DMS153 (cell line): ENCODE data around the gene INTS4.
"Not testable (repeated sequence)": the region's sequence is repeated elsewhere in the genome, so short reads cannot be mapped to it uniquely, and the experiment has no call there.

Source experiments
- DNase-seq: peaks from one replicate; lab custom pipeline; 2025; lab: John Stamatoyannopoulos, UW

INTS4 gene, protein sequence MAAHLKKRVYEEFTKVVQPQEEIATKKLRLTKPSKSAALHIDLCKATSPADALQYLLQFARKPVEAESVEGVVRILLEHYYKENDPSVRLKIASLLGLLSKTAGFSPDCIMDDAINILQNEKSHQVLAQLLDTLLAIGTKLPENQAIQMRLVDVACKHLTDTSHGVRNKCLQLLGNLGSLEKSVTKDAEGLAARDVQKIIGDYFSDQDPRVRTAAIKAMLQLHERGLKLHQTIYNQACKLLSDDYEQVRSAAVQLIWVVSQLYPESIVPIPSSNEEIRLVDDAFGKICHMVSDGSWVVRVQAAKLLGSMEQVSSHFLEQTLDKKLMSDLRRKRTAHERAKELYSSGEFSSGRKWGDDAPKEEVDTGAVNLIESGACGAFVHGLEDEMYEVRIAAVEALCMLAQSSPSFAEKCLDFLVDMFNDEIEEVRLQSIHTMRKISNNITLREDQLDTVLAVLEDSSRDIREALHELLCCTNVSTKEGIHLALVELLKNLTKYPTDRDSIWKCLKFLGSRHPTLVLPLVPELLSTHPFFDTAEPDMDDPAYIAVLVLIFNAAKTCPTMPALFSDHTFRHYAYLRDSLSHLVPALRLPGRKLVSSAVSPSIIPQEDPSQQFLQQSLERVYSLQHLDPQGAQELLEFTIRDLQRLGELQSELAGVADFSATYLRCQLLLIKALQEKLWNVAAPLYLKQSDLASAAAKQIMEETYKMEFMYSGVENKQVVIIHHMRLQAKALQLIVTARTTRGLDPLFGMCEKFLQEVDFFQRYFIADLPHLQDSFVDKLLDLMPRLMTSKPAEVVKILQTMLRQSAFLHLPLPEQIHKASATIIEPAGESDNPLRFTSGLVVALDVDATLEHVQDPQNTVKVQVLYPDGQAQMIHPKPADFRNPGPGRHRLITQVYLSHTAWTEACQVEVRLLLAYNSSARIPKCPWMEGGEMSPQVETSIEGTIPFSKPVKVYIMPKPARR

DNA sequence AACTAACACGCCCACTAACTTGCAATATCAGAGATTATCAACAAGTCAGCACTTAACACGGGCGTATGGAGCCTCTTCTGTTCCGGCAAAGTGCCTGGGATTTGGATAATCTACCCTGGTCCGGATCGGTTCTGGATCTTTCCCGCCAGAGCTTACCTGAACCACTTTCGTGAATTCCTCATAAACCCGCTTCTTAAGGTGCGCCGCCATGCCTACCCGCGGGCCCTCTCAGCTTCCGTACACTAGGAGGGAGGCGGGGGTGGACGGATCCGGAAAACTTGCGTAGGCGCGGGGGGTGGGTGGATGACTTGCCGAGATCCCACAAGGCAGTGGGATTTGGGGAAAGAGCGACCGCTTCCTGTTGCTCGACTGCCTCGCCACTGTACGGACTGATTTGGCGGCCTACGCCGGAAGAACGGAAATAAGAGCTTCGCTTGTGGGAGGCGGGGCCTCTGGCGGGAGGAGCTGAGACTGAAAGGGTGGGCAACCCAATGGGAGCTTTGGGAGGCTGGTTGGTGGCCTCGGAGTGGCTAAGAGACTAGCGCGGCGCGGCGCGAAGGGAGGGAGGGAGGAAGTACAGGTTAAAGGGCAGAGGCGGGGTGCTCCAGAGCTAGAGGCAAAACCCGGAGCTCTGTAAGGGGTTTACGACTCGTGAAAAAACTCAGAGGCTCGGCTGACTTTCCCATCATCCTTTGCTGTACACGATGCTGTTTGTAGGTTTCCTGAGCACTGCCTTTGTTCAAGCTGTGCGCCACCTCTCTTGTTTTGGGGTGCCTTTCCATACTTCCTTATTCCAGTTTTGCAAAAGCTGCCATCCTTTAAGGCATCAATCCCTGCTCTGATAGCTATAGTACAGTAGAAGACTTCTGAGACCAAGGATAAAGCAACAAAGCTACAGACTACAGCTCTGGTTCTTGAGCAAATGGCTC lies at the start of gene INTS4:
TSS of gene INTS4 (minus strand) at position 235 of the 929 bp plus-strand sequence. CDS start at position 210, 25 bp downstream.
- DNase-seq, result peak; percentile 100

DNA sequence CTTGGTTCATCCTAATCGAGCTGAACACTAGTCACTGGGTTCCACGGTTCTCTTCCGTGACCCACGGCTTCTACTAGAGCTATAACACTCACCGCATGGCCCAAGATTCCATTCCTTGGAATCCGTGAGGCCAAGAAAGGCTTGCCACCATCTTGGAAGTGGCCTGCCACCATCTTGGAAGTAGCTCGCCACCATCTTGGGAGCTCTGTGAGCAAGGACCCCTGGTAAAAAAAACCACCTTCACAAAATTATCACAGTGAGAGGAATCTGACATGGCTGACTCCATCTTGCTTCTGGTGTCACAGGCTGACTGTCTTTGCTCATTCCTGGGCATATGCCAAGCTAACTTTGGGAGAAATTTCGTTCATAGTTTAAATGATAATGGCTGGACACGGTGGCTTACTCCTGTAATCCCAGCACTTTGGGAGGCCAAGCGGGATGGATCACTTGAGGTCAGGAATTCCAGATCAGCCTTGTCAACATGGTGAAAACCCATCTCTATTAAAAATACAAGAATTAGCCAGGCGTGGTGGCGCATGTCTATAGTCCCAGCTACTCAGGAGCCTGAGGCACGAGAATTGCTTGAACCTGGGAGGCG lies 47.5 kb upstream of the INTS4 start:
- DNase-seq, result no peak

DNA sequence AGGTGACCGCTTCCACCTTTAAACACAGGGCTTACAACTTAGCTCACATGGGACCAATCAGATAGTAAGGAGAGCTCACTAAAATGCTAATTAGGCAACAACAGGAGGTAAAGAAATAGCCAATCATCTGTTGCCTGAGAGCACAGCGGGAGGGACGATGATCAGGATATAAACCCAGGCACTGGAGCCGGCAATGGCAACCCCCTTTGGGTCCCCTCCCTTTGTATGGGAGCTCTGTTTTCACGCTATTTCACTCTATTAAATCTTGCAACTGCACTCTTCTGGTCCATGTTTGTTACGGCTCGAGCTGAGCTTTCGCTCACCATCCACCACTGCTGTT lies 46.9 kb upstream of the INTS4 start:
- not testable (repeated sequence) for DNase-seq

DNA sequence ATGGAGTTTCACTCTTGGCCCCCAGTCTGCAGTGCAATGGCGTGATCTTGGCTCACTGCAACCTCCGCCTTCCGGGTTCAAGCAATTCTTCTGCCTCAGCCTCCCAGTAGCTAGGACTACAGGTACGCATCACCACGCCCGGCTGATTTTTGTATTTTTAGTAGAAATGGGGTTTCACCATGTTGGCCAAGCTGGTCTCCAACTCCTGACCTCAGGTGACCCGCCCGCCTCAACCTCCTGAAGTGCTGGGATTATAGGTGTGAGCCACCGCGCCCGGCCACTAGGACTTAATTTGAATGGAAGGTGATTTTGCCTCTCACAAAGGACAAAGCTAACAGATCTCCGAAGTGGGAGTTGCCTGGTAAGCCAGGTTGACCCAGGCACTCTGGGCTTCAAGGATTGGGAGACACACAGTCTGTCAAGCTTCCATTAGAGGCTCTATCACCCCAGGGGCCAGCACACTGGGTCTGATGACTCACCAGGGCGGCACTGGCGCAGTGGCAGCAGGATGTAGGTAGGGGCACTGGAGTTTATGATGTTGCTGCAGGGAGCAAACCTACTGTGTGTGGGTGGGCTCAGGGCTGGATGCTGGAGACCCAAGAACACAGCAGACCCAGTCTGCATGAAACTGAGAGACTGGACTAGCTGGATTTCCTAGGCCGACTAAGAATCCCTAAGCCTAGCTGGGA lies 46.4 kb upstream of the INTS4 start:
- peak; percentile 74 for DNase-seq

DNA sequence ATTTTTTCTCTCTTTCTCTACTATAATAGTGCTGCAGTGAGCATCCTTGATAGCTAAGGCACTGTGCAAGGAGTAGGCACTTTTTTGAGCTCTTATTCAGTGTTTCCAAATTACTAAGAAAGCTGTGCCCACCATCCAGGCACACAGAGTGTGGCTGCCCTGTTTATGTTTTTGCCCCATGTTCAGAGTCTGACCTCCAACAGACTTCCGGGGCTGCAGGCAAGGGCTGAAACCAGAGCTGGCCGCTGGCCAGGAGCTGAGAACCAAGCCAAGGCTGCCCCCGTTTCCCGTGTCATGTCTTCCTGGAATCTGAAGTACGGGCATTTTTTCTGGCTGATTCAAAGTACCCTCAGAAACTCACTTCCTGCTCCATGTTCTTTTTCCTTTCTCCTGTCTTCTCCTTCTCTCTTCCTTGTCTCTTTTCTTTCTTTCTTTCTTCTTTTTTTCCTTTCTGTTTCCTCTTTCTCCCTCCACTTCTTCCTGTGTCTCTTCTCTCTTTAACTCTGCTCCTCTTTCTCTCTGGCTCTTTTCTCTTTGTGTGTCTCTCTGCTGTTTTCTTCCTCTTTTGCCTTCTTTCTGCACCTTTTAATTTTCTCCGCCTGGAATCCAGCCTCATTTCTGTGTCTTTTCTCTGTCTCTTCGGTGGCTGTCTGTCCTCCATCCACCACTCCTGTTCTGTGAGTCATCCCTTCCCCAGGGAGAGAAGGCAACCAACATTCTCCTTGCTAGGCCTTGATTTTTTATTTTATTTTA lies 45.6 kb upstream of the INTS4 start:
- DNase-seq, result peak; percentile 70

DNA sequence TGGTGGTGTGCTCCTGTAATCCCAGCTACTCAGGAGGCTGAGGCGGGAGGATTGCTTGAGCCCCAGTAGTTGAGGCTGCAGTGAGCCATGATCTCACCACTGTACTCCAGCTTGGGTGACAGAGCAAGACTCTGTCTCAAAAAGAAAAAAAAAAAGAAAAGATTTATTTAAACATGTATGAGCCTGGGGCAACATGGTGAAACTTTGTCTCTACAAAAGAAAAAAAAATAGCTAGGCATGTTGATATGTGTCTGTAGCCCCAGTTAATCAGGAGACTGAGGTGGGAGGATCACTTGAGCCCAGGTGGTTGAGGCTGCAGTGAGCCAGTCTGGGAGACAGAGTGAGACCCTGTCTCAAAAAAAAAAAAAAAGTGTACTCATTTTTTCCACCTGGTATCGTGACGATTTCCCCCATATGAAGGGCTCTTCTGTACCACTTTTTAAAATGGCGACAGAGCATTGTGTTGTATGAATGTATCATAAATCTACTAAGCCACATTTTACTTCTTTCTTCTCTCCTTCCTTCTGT lies 45.0 kb upstream of the INTS4 start:
- DNase-seq, result no peak

DNA sequence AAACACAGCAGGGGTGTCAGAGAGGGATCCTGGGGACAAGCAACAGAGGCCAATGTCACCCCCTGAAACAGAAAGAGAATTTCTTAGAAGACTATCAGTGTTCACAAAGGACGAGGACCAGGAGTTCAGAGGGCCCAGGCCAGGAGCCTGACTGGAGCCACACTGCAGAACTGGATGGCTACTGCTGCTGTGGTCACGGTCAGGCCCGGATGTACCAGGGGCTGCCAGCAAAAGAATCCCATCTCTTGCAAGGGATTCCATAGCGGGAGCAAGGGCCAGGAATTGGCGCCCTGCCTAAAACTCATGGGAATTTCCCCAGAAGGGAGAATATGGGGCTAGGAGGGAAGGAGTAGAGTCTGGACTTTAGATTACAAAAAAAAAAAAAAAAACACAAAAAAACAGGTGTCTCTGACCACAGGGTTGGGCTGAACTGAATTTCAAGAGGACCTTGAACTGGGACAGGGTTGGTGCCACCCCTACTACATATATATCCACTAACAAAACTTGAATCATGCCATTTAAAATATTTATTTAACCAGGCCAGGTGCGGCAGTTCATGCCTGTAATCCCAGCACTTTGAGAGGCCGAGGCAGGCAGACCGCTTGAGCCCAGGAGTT lies 44.3 kb upstream of the INTS4 start:
- DNase-seq, result no peak

DNA sequence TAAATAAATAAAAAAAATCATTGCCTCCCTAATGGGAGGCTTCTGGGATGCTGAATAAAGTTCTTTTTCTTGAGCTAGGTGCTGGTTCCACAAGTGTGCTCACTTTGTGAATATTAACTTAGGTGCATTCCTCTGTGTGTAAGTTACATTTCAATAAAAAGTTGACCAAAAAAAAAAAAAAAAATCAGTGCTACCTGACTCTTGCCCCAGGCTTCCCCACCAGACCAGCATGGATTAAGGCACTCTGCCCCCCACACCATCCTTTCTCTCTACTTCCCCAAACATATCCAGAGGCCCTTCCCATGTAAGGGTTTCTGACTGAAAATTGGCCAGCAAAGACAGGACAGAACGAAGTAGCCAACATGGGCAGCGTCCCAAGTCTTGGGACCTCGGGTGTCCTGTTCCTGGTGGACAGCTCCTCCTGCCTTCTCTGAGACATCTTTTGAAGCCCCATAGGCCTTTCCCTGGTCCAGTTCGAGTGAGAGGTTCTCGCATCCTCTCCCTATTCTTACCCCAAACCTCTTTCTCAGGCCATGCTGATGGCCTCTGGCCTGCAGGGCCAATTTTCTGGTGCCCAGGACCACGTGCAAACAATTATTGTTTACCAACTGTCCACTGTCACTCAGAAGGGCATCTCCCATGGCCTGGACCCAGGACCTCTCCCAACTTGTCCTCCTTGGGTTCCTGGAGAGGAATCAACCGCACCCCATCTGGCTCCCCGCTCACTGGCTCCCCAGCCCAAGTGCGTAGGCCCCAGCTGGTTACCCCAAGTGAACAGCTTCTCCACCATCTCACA lies 43.6 kb upstream of the INTS4 start:
- DNase-seq, result no peak

DNA sequence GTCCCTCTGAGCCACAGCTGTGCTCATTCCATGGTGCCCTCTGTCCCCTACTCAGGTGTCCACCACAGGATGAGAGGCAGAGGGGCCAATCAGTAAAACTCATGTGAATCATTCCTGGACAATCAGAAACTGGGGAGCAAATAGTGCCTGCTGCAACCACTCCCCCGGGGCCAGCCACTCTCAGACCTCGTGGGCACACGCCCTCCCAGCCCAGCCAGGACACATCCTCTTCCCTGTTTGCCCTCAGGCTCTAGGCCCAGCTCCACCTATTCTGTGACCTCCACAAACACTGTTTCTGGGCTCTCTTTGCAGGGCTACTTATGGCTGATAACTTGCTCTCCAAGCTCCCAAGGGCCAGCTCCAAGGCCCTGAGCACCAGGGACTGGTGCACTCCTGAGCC lies 42.6 kb upstream of the INTS4 start:
- DNase-seq, result no peak

DNA sequence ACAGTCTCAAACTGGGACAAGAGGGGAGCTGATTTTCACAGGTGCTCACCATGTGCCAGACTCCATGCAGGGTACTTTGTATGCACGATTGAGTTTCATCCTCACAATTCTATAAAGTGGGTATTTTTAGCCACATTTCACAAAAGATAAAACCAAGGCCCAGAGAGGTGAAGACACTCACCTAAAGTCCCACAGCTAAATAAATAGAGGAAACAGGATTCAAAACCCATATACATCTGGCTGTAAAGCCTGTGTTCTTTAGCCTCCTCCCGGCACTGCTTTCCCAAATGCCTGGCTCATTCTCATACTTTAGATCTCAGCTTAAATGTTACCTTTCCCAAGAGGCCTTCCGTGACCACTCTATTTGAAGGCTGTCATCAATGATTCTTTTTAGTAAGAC lies 41.8 kb upstream of the INTS4 start:
- DNase-seq, result no peak

DNA sequence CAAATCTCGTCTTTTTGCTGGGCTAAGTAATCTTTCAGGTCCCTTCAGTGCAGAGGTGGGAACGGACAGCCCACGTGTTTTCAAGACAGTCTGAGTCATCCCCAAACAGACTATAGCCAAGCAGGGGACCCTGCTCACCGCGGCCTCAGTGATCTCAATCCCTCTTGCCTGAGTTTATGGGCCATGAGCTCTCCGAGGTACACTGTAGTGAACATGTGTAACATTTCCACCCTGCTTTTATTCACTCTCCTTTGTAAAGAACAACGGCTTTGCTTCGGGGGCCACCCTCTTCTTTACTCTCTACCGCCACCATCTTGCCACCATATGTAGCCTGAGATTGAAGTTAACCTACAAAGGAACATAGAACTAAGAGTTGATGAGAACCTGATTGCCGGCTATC lies 40.2 kb upstream of the INTS4 start:
- no peak for DNase-seq

DNA sequence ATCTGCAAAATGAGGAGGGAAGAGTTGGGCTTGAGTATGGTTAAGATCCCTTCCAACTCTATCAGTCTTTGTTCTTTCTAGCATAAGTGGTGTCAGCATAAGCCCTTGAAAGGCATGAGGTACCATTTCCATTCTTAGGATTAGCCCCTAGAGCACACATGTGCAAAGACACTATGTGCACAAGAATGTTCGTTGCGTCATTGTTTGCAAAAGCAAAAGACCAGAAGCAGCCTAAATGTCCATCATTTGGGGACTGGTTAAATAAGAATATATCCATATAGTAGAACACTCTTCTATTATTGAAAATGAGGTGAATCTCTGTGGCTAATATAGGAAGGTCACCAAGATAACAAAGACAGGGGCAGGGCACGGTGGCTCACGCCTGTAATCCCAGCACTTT lies 38.6 kb upstream of the INTS4 start:
- no peak for DNase-seq

DNA sequence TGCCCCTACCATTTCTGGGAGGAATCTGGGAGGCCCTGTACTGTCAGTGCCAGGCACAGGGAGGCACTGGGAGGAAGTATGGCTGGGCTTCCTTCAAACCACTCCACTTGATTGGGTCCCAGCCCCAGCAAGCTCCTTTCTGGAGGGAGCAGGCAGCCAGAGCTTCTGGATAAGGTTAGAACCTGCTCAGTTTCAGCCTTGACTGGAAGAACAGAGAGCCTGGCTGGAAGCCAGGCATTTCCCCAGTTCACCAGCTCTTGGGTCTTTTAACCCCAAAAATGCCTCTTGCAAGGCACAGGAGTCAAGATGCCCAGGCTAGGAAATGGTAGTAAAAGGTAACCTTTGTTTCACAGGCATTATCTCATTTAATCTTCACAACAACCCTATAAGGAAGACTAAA lies 37.6 kb upstream of the INTS4 start:
- no peak for DNase-seq

DNA sequence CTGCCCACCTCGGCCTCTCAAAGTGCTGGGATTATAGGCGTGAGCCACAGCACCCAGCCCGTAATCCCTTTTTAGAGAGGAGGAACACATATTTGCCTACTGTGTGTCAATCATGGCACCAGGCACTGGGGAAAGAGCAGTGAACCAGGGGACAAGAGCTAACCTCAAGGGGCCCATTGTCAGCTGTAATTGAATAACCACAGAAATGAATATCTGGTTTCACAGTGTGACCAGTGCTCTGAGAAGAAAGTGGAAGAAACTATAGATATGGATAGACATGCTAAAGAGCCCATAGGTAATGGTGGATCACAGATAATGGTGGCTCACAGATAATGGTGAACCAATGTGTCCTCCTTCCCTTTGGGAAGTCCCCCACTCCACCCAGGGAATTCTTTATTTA lies 37.2 kb upstream of the INTS4 start:
- no peak for DNase-seq

DNA sequence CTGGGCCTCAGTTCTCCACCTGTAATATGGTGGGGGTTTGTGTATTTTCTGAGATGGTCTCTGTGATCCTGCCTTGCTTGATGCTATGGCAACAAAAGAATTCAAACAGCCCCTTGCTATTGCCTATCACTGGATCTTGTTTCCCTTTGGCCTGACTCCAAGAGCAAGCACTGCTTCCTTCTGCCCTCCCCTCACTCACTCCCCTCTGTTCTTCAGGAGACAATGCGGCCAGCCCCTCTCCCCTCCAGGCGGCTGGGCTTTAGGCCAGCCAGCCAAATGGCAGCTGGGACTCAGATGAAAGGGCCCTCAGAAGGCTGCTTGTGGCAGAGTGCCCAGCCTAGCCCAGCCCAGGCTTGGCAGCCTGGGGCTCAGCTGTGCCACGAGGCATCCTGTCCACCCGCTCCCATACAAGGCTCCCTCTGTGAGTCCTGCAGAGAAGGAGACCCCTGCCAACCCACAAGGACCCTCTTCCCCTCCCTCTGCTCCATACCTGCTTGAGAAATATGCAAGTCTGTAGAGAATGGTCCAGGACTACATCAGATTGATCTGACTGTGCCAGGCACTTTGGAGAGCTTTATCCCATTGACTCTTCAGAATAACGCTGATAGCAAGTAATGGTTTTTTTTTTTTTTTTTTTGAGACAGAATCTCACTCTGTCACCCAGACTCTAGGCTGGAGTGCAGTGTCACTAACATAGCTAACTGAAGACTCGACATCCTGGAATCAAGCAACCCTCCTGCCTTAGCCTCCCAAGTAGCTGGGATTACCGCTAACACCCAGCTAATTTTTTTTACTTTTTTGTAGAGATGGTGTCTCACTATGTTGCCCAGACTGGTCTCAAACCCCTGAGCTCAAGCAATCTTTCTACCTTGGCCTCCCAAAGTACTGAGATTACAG lies 36.2 kb upstream of the INTS4 start:
- DNase-seq, result peak; percentile 98

DNA sequence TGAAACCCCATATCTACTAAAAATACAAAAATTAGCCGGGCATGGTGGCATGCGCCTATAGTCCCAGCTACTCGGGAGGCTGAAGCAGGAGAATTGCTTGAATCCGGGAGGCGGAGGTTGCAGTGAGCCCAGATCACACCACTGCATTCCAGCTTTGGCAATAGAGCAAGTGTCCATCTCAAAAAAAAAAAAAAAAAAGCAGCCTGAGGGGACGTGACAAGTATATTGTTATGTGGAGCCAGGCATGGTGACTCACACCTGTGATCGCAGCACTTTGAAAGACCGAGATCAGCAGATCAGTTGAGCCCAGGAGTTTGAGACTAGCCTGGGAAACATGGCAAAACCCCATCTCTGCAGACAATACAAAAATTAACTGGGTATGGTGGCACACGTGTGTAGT lies 34.0 kb upstream of the INTS4 start:
- DNase-seq, result not testable (repeated sequence)

DNA sequence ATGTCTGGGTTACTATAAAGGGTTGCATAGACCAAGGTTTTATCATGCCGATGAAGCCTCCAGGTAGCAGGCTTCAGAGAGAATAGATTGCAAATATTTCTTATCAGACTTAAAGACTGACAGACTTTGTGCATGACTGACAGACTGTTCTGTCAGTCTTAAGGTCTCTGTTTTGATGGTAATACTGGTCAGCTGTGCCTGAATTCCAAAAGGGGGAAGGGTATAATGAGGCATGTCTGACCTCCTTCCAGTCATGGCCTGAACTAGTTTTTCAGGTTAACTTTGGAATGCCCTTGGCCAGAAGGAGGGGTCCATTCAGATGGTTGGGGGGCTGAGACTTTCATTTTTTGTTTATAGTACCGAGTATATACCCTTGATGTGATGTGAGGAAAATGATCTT lies 33.3 kb upstream of the INTS4 start:
- DNase-seq, result no peak

DNA sequence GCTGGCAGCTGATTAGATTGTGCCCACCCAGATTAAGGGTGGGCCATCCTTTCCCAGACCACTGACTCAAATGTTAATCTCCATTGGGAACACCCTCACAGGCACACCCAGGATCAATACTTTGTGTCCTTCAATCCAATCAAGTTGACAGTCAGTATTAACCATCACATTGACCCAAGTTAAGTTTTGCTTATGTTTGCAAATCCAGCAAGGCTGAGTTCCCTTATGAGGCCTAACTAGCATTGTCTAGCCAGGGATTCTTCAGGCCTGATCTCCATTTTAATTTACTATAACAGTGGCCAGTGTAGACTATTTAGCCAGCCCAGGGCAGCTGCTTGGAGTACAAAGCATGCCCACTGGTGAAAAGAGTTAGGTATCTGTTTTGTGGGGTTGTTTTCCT lies 30.9 kb upstream of the INTS4 start:
- no peak for DNase-seq
